SK-N-SH (cell line): ENCODE measurements around the gene PPP1R14C. TPM values are rescaled to one million over a fixed set of nuclear protein-coding genes. Genes with fewer than 3 reads are reported as not detected.

Source experiments
- CTCF ChIA-PET: fragments of 300-600, 350-600 bp; formaldehyde crosslinking; extraction: SDS; loops from one replicate; lab custom pipeline; 2021; lab: Yijun Ruan, JAX
- POLR2A ChIA-PET: fragments of 350-600 bp; sonication (Branson Sonifier 250); formaldehyde crosslinking; extraction: SDS; loops from one replicate; lab custom pipeline; 2020; ENCODE audit warnings: antibody characterized with exemption, inconsistent platforms; lab: Yijun Ruan, JAX
- DNase-seq: peaks from one replicate; pipeline ENCODE4 v3.0.0; 2012
- H2AFZ ChIP-seq: fragments of 200-600 bp; sonication (generic); 2 replicates; pipeline ENCODE4 v1.8.1; 2016; ENCODE audit warnings: antibody characterized with exemption, mild to moderate bottlenecking, low read depth
- H3F3A ChIP-seq: fragments of 200-600 bp; sonication (generic); replicated peaks from 2 replicates; pipeline ENCODE3; 2016; ENCODE audit warnings: antibody characterized with exemption, mild to moderate bottlenecking; ENCODE audit not compliant: insufficient read depth
- H3K27ac ChIP-seq, 2 experiments: fragments of 200-500 bp in 1 of 2; fragments of 200-600 bp in 1 of 2; sonication (Bioruptor generic) in 1 of 2; sonication (generic), shearing (Covaris generic) in 1 of 2; 2 replicates each; pipeline versions ENCODE4 v1.5.1 to v1.6.1; 2014 to 2016; ENCODE audit warnings: low read depth in 2 of 2, inconsistent platforms in 1 of 2, low read length in 1 of 2, mild to moderate bottlenecking in 1 of 2, mixed read lengths in 1 of 2
- H3K27me3 ChIP-seq: fragments of 200-600 bp; sonication (generic), shearing (Covaris generic); 2 replicates; pipeline ENCODE4 v1.6.1; 2016; ENCODE audit warnings: mixed run types; ENCODE audit not compliant: insufficient read depth
- H3K36me3 ChIP-seq, 2 experiments: fragments of 200-500 bp in 1 of 2; fragments of 200-600 bp in 1 of 2; sonication (Bioruptor generic) in 1 of 2; sonication (generic) in 1 of 2; replicated peaks in 1 of 2; 2 replicates each; pipeline versions ENCODE3 to v1.5.1; 2014 to 2016; ENCODE audit warnings: low read length in 1 of 2, mild to moderate bottlenecking in 1 of 2; ENCODE audit not compliant: insufficient read depth in 2 of 2, control insufficient read depth in 1 of 2
- H3K4me1 ChIP-seq, 2 experiments: fragments of 200-500 bp in 1 of 2; fragments of 200-600 bp in 1 of 2; sonication (Bioruptor generic) in 1 of 2; sonication (generic), shearing (Covaris generic) in 1 of 2; 2 replicates each; pipeline versions ENCODE4 v1.5.1 to v1.6.1; 2014 to 2016; ENCODE audit warnings: low read depth in 1 of 2, low read length in 1 of 2, mixed run types in 1 of 2; ENCODE audit not compliant: insufficient read depth in 2 of 2, control insufficient read depth in 1 of 2
- H3K4me2 ChIP-seq: fragments of 200-600 bp; sonication (generic), shearing (Covaris generic); 2 replicates; pipeline ENCODE4 v1.6.1; 2017; ENCODE audit warnings: mixed run types
- H3K4me3 ChIP-seq, 2 experiments: fragments of 200-500 bp in 1 of 2; fragments of 200-600 bp in 1 of 2; sonication (Bioruptor generic) in 1 of 2; sonication (generic), shearing (Covaris generic) in 1 of 2; 2 replicates each; pipeline versions ENCODE4 v1.5.1 to v1.8.1; 2014 to 2016; ENCODE audit warnings: low read depth in 2 of 2, inconsistent platforms in 1 of 2, low read length in 1 of 2, mild to moderate bottlenecking in 1 of 2, mixed read lengths in 1 of 2, moderate library complexity in 1 of 2
- H3K79me2 ChIP-seq: fragments of 200-600 bp; sonication (generic); 2 replicates; pipeline ENCODE4 v1.8.1; 2017; ENCODE audit warnings: mild to moderate bottlenecking; ENCODE audit not compliant: insufficient read depth
- H3K9ac ChIP-seq: fragments of 200-600 bp; sonication (generic); 2 replicates; pipeline ENCODE4 v1.6.1; 2017; ENCODE audit warnings: mixed run types
- H3K9me2 ChIP-seq: fragments of 200-600 bp; sonication (generic); 2 replicates; pipeline ENCODE4 v1.6.1; 2017; ENCODE audit warnings: mixed run types
- H3K9me3 ChIP-seq: fragments of 200-600 bp; sonication (generic); 2 replicates; pipeline ENCODE4 v1.6.1; 2017; ENCODE audit warnings: mixed run types, mild to moderate bottlenecking, moderate library complexity
- H4K20me1 ChIP-seq: fragments of 200-600 bp; sonication (generic); 2 replicates; pipeline ENCODE4 v1.6.1; 2017; ENCODE audit warnings: mild to moderate bottlenecking, mixed run types; ENCODE audit not compliant: insufficient read depth
- CHD2 ChIP-seq: fragments of 150-350 bp; IDR thresholded peaks from 2 replicates; pipeline ENCODE4 v1.6.1; 2018; ENCODE audit warnings: low read length; ENCODE audit not compliant: partially characterized antibody
- ELF1 ChIP-seq: IDR thresholded peaks from 2 replicates; pipeline ENCODE4 v1.4.0; 2012
- FOXJ3 ChIP-seq: sonication (generic); formaldehyde crosslinking; IDR thresholded peaks from 2 replicates; pipeline ENCODE4 v1.5.1; 2020; ENCODE audit warnings: mild to moderate bottlenecking, missing genetic modification reagents
- GABPA ChIP-seq: IDR thresholded peaks from 2 replicates; pipeline ENCODE4 v1.4.0; 2012; ENCODE audit warnings: low read depth, mild to moderate bottlenecking
- GATA2 ChIP-seq: sonication (generic); formaldehyde crosslinking; IDR thresholded peaks from 2 replicates; pipeline ENCODE4 v1.5.0; 2020; ENCODE audit warnings: mild to moderate bottlenecking, missing genetic modification reagents
- IRF3 ChIP-seq: fragments of 150-350 bp; IDR thresholded peaks from 2 replicates; pipeline ENCODE4 v1.6.1; 2016; ENCODE audit warnings: mild to moderate bottlenecking, low read depth, low read length
- JUND ChIP-seq: IDR thresholded peaks from 2 replicates; pipeline ENCODE4 v1.4.0; 2012
- NFIC ChIP-seq: IDR thresholded peaks from 2 replicates; pipeline ENCODE4 v1.4.0; 2012; ENCODE audit warnings: borderline replicate concordance
- NRF1 ChIP-seq: IDR thresholded peaks from 2 replicates; pipeline ENCODE4 v1.6.1; 2012; ENCODE audit warnings: low read depth, mild to moderate bottlenecking, low read length
- RAD21 ChIP-seq: IDR thresholded peaks from 2 replicates; pipeline ENCODE4 v1.6.1; 2012; ENCODE audit warnings: mild to moderate bottlenecking, low read length
- RXRA ChIP-seq: IDR thresholded peaks from 2 replicates; pipeline ENCODE4 v1.4.0; 2012; ENCODE audit warnings: low read depth, mild to moderate bottlenecking, borderline replicate concordance
- SIN3A ChIP-seq: IDR thresholded peaks from 2 replicates; pipeline ENCODE4 v1.6.1; 2012; ENCODE audit warnings: low read depth, mild to moderate bottlenecking, low read length, moderate library complexity, borderline replicate concordance
- TAF1 ChIP-seq: IDR thresholded peaks from 2 replicates; pipeline ENCODE4 v1.6.1; 2012; ENCODE audit warnings: low read depth, mild to moderate bottlenecking, low read length, moderate library complexity, borderline replicate concordance
- TEAD4 ChIP-seq: IDR thresholded peaks from 2 replicates; pipeline ENCODE4 v1.4.0; 2012; ENCODE audit warnings: mild to moderate bottlenecking, borderline replicate concordance; ENCODE audit not compliant: insufficient read depth
- USF1 ChIP-seq: IDR thresholded peaks from 2 replicates; pipeline ENCODE4 v1.4.0; 2012; ENCODE audit warnings: low read depth, borderline replicate concordance
- USF2 ChIP-seq: fragments of 150-350 bp; IDR thresholded peaks from 2 replicates; pipeline ENCODE4 v1.6.1; 2017; ENCODE audit warnings: antibody characterized with exemption, low read length, low read depth, borderline replicate concordance
- YY1 ChIP-seq: IDR thresholded peaks from 2 replicates; pipeline ENCODE4 v1.4.0; 2012; ENCODE audit warnings: low read depth, mild to moderate bottlenecking
- ZBTB33 ChIP-seq: IDR thresholded peaks from 2 replicates; pipeline ENCODE4 v1.4.0; 2012; ENCODE audit warnings: low read depth, borderline replicate concordance
- WGBS: methylation state at CpG from one replicate; pipeline ENCODE4 v1.1.6; 2017; ENCODE audit warnings: low lambda C conversion rate; 5-methylcytosine and 5-hydroxymethylcytosine counted together
- polyA plus RNA-seq, 3 experiments: library from polyadenylated mRNA; depleted of rRNA; stranded (reverse); fragments of >200 nt; gene quantifications; 2 replicates each; pipeline ENCODE4 v1.2.3, GENCODE V29; 2012
- TF ChIP-seq, protein P1 (sequence below): IDR thresholded peaks from 2 replicates; pipeline ENCODE4; 2012
- TF ChIP-seq, protein P2 (sequence below): IDR thresholded peaks from 2 replicates; pipeline ENCODE4 v1.4.0; 2012; ENCODE audit warnings: low read depth

Gene PPP1R14C
- polyA plus RNA-seq, 1 of the 3 experiments (the other 2 are of a cell fraction) = not detected

GRCh38 chr6:150184850-150185731, 42.2 kb downstream of the PPP1R14C start:
- CTCF ChIA-PET = no interaction called here
- H3F3A ChIP-seq = no peaks in the 10 kb centered on the region
- DNase-seq = no peak
- H3K4me3 ChIP-seq = no peak overlapping the region
- TF ChIP-seq YY1 = no peak
- TF ChIP-seq CHD2 = no peak
- TF ChIP-seq ELF1 = no peak
- no peak for TF ChIP-seq IRF3
- no peak for TF ChIP-seq FOXJ3
- TF ChIP-seq USF2 = no peak
- TF ChIP-seq, protein P1, sequence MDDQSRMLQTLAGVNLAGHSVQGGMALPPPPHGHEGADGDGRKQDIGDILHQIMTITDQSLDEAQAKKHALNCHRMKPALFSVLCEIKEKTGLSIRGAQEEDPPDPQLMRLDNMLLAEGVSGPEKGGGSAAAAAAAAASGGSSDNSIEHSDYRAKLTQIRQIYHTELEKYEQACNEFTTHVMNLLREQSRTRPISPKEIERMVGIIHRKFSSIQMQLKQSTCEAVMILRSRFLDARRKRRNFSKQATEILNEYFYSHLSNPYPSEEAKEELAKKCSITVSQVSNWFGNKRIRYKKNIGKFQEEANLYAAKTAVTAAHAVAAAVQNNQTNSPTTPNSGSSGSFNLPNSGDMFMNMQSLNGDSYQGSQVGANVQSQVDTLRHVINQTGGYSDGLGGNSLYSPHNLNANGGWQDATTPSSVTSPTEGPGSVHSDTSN = no peak
- no peak for TF ChIP-seq NRF1
- TF ChIP-seq TEAD4 = no peak
- TF ChIP-seq TAF1 = no peak
- TF ChIP-seq NFIC = no peak
- no peak for TF ChIP-seq SIN3A
- TF ChIP-seq, protein P2, sequence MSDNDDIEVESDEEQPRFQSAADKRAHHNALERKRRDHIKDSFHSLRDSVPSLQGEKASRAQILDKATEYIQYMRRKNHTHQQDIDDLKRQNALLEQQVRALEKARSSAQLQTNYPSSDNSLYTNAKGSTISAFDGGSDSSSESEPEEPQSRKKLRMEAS = no peak
- no peak for TF ChIP-seq JUND
- TF ChIP-seq ZBTB33 = no peak
- TF ChIP-seq GABPA = no peak
- TF ChIP-seq GATA2 = no peak
- TF ChIP-seq USF1 = no peak
- TF ChIP-seq RXRA = no peak
- no peak for TF ChIP-seq RAD21
- POLR2A ChIA-PET = no interaction called here
- H3K9me2 ChIP-seq = no peaks in the 10 kb centered on the region
- H3K9ac ChIP-seq = no peak overlapping the region
- no peaks in the 10 kb centered on the region; the same call in 1 of the 2 replicates for H3K27me3 ChIP-seq
- no peak overlapping the region for H2AFZ ChIP-seq
- no peaks in the 10 kb centered on the region for H3K9me3 ChIP-seq
- no peaks in the 10 kb centered on the region for H3K79me2 ChIP-seq
- H3K4me1 ChIP-seq = no peaks in the 10 kb centered on the region
- no peaks in the 10 kb centered on the region for H3K36me3 ChIP-seq
- WGBS = 2% methylated on average over 9 of the region's 10 CpGs
- H3K4me2 ChIP-seq = no peak overlapping the region
- H4K20me1 ChIP-seq = no peaks in the 10 kb centered on the region
- H3K27ac ChIP-seq = no peak overlapping the region
